ENCODE measurements around the gene NOB1. TPM values are rescaled to one million over a fixed set of nuclear protein-coding genes. Genes with fewer than 3 reads are reported as not detected.

The NOB1 gene
- polyA plus RNA-seq, 1 experiment: 73.1 TPM

GRCh38 chr16:69771651-69771967 is 16.9 kb upstream of the NOB1 start:
- no peak for DNase-seq (ENCODE audit: low read depth)
- H3K27me3 ChIP-seq (ENCODE audit: control insufficient read depth, insufficient read depth, low read length): no peaks in the 10 kb centered on the region
- H3K4me3 ChIP-seq (ENCODE audit: low read depth, low read length): no peak overlapping the region
- H3K36me3 ChIP-seq (ENCODE audit: control insufficient read depth, insufficient read depth, low read length): no peaks in the 10 kb centered on the region
- ChIA-PET POLR2A (no interaction called here), CTCF (interaction anchor here (2.0 kb wide), 1 partner anchor 25 kb away, joined by 4 read pairs; no protein-coding TSS in a partner anchor)
- no peak for TF ChIP-seq CTCF (IDR thresholded peaks at IDR 0.05; ENCODE audit: insufficient read depth, low read depth, low read length)

DNA sequence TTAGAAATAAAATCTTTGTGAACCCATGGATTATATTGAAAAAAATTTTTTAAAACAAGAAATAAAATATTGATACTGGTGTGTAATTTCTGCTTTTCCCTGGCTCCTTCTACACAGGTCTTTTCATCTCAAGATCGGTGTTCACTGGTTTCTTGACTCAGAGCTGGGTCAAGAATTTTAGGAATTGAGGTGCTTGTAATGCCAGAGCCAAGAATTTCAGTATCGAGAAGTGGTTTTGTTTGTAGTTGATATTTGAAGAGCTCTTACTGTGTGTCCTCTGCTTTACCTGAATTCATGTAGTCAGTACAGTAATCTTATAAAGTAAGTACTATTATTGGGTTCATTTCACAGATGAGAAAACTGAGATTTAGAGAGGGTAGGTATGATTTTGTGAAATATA is 14.7 kb upstream of the NOB1 start:
- Histone ChIP-seq H3K27me3 (ENCODE audit: control insufficient read depth, insufficient read depth, low read length) (no peaks in the 10 kb centered on the region), H3K4me3 (ENCODE audit: low read depth, low read length) (no peak overlapping the region), H3K36me3 (ENCODE audit: control insufficient read depth, insufficient read depth, low read length) (no peaks in the 10 kb centered on the region)
- TF ChIP-seq CTCF (IDR thresholded peaks at IDR 0.05; ENCODE audit: insufficient read depth, low read depth, low read length): no peak
- ChIA-PET CTCF (no interaction called here), POLR2A (no interaction called here)
- no peak for DNase-seq (ENCODE audit: low read depth)

DNA sequence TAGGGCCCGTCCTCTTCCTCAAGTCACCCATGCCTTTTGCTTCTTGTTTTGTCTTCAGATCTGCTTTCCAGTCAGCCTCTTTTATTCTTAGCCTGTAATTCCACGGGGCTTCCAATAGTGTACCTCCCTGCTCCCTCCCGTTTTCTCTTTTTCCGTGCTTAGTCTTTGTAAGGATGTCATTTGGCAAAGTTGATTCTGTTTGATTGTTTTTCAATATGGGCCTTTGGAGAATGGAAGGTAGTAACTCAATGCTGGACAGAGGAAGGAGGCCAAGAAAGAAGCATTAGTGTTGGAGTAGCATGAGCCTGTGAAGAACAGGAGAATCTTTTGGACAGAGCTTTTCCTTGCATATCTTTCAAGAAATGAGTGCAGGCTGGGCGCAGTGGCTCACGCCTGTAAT is 13.9 kb upstream of the NOB1 start:
- POLR2A ChIA-PET: no interaction called here
- CTCF ChIA-PET: no interaction called here

GRCh38 chr16:69767459-69768229 is 12.9 kb upstream of the NOB1 start:
- no peak for DNase-seq (ENCODE audit: low read depth)
- Histone ChIP-seq H3K27me3 (ENCODE audit: control insufficient read depth, insufficient read depth, low read length) (no peaks in the 10 kb centered on the region), H3K4me3 (ENCODE audit: low read depth, low read length) (no peak overlapping the region), H3K36me3 (ENCODE audit: control insufficient read depth, insufficient read depth, low read length) (no peaks in the 10 kb centered on the region)
- ChIA-PET CTCF (no interaction called here), POLR2A (interaction anchor here (0.6 kb wide), 1 partner anchor 1503 kb away, joined by 3 read pairs; the partner anchor contains the start of gene SLC7A6)
- TF ChIP-seq CTCF (IDR thresholded peaks at IDR 0.05; ENCODE audit: insufficient read depth, low read depth, low read length): no peak

More for the DNA sequence above, 13.9 kb upstream of the NOB1 start:
- no peak for TF ChIP-seq CTCF (IDR thresholded peaks at IDR 0.05; ENCODE audit: insufficient read depth, low read depth, low read length)
- Histone ChIP-seq H3K36me3 (ENCODE audit: control insufficient read depth, insufficient read depth, low read length) (no peaks in the 10 kb centered on the region), H3K27me3 (ENCODE audit: control insufficient read depth, insufficient read depth, low read length) (no peaks in the 10 kb centered on the region), H3K4me3 (ENCODE audit: low read depth, low read length) (no peak overlapping the region)
- no peak for DNase-seq (ENCODE audit: low read depth)

DNA sequence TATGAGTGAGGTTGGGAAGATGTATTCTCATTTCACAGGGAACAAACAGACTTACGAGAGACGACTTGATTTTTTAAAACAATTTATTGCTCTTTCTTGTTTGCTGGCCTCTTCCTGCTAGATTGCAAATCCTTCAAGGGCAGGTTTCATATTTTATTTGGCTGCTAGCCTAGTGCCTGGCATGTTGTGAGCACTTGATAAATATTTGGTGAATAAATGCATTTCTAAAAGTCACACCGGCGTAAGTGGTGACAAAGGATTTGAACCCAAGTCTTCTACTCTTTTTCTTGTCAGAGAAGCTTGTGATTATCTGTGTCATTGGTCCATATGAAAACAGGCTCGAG is 8.8 kb upstream of the NOB1 start:
- no peak for DNase-seq (ENCODE audit: low read depth)
- H3K4me3 ChIP-seq (ENCODE audit: low read depth, low read length): no peak overlapping the region
- no peaks in the 10 kb centered on the region for H3K36me3 ChIP-seq (ENCODE audit: control insufficient read depth, insufficient read depth, low read length)
- POLR2A ChIA-PET: no interaction called here
- no peaks in the 10 kb centered on the region for H3K27me3 ChIP-seq (ENCODE audit: control insufficient read depth, insufficient read depth, low read length)
- CTCF ChIA-PET: interaction anchor here (0.9 to 2.5 kb wide), 2 partner anchors 9 kb away, joined by 3 to 6 read pairs; partner anchors contain the start of gene NOB1
- no peak for TF ChIP-seq CTCF (IDR thresholded peaks at IDR 0.05; ENCODE audit: insufficient read depth, low read depth, low read length)

All from BJ (cell line).